Measurements from ENCODE around the gene BTD.

- TF ChIP-seq CTCF (IDR thresholded peaks at IDR 0.05) (no peak), POLR2A (IDR thresholded peaks at IDR 0.05) (no peak)
Observed at GRCh38 chr3:15633159-15633558, 31.6 kb downstream of the BTD start.

Data from ovary (tissue), 3 donors.